NCI-H2081 (cell line): ENCODE data around the gene FCN3.

Experiments
- DNase-seq, 2 experiments: peaks; one replicate each; lab custom pipeline; 2025; lab: John Stamatoyannopoulos, UW

The FCN3 gene

DNA sequence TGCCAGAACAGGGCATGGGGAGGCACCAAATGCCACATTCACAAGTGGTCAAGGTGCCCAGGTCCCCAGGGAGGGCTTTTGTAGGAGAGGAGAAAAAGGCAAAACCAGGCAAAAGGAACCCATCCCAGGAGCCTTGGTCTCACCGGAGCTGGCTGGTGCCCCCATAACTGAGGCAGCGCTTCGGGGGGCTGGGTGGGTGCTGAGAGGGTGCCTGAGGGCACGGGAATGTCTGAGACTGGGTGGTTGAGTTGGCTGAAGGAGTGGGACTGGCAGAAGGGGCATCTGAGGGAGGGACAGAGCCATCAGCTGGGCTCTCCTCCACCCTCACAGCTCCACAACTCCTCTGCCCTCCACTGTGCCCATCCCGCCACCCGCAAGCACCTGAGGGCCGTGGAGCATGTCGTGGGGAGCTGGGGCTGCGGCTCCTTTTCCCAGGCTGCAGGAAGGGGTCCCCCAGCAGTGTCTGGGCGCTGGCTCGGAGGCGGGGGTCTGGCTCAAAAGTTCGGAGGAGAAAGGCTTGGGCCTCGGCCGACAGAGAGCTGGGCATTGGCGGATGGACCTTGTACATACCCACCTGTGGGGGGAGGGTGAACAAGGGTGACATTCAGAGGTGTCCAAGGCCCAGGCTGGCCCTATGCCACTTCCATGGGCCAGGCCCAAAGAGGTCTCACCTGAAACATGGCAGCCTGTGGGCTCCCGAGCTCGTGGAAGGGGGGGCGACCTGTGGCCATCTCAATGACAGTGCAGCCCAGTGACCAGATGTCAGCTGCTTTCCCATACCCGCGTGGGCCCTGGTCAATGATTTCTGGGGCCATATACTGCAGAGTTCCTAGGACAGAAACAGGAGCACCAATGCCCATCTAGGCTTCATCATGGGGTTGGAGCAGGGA lies 16.3 kb downstream of the FCN3 start:
- no peak for DNase-seq

DNA sequence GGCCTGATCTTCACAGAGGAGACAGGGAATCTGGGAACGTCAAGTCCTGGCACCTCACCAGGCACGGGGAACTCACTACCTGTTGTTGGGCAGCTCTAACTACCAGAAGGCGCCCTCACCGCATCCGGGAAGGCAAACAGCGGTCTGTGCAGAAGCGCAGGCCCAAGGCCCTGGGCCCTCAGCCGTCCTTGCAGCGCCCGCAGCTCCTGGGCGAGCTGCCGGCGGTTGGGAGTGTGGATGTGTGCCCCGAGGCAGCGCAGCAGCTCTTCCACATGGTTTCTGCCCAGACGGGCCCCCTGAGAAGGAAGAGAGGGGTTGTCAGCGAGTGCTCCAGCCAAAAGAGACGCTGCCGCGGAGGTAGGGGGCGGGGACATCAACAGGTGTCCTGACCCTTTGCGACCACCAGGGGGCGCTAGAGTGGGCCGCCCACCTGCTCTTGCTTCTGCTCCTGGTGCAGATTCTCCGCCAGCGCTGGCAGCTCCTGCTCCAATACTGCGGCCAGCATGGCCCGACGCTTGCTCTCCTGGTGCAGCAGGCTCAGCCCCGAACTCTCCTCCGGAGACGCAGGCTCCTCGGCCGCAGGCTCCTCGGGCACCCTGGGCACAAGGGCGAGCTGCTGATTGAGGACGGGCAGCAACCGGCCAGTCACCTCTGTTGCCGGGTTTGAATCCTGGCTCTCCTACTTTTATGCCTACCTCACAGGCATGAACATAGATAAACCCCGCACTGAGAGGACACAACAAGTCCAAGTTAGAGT lies 17.2 kb downstream of the FCN3 start:
- DNase-seq = no peak

DNA sequence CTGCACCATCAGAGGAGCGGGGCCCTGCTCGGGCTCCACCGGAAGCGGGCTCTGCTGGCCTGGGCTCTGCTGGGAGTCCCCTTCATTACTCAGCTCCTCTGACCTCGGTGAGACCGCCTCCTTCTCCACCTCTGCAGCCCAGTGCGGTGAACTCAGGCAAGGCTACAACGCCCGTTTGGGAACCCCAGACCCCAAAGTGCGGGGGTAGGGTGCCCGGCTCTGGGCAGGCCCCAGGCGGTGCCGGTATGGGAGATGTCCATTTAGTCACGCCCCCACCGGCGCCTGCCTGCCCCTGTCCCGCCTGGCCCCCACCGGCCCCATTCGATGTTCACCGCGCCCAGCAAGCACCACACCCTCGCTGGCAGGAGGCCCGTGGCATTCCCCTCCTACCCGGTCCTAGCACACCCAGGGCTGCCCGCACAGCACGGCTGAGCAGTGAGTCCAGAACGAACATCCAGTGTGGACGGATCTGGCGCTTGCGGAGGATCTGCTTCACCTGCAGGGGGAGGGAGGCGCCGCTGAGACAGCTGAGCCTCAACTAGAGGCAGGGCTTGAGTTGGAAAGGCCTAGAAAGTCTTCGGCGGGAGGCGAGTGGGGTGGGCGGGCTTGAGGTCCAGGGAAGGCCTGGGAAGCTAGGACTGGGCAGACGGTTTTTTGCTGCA lies 17.9 kb downstream of the FCN3 start:
- no peak for DNase-seq

DNA sequence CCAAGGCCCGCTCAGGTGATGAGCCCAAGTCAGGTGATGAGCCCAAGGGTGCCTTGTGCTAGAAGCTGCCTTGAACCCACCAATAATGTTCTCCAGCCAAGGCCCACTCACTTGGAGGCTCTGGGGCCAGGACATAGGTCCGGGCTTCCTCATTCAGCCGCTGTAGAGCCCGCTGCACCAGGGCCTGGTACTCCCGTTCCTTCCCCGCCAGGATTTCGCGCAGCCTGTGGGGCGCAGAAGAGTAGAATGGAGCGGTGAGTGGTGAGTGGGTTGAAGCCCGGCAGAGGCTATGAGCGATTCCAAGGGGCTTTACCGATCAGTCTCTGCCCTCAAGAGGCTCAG lies 18.4 kb downstream of the FCN3 start:
- DNase-seq = no peak

DNA sequence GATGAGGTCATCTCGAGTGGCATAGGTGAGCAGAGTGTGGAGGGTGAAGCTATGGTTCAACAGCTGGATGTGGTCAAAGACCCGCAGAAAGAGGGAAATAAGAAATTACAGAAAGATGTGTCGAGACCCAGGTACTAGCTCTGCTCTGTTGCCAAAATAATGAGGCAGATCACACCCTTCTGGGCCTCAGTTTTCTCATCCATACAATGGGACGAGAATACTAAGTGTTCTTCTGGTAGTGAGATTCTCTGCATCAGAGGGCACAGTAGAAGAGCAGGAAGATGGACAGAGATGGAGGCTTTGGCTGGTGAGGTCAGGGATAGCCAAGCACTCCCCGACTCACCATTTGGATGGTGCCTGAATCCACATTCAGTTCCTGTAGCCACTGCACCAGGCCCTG lies 18.9 kb downstream of the FCN3 start:
- DNase-seq = no peak

DNA sequence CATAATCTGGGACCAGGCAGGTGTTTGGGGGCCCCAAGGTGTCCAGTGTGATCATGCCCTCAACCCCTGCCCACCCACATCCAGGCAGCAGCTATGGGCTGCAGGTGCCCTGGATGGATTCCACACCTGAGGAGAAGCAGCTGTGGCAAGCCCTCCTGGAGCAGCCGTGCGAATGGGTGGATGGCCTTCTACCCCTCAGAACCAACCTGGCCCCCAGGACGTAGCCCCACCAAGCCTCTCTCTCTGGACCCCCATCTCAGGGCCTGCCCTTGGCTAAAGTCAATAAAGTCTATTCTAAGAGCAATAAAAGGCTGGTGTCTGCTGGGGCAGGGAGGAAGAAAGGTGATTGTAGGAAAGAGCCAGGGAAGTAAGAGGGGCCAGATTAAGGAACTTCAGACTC lies 21.0 kb downstream of the FCN3 start:
- DNase-seq = no peak

DNA sequence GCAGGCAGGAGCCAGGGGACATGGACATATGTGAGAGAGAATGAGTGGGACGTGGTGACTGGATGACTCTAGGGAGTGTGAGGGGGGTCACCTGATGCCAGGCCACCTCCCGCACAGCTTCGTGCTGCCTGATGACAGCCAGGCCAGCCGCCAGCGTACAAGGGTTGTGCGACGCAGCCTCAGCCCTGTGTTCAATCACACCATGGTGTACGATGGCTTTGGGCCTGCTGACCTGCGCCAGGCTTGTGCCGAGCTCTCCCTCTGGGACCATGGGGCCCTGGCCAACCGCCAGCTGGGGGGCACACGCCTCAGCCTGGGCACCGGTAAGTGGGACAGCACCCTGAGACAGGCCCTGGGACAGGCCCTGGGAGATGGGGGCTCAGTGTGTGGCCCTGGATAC lies 21.5 kb downstream of the FCN3 start:
- no peak for DNase-seq

DNA sequence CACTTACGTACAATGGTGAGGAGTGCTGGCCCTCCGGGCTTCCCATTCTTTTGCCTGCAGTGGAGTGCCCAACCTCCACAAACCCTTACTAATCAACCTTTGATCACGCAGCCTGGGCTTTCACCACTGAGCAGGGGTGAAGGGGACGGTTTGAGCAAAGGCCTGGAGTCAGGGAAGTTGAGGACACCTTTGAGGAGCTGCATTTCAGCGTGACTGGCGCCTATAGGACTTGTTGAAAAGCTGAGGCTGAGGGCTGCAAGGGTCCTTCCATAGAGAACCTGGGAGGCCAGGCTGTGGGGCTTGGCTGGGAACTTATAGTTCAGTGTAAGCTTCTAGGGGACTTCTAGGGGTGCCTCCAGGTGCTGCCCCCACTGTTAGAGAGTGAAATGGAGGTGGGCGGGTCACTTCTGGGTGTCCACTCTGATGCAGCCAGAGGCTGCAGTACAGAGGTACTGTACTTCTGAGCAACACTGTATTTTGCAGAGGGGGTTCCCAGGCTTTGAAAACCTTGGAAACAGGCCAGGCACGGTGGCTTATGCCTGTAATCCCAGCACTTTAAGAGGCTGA lies 23.0 kb downstream of the FCN3 start:
- no peak for DNase-seq

DNA sequence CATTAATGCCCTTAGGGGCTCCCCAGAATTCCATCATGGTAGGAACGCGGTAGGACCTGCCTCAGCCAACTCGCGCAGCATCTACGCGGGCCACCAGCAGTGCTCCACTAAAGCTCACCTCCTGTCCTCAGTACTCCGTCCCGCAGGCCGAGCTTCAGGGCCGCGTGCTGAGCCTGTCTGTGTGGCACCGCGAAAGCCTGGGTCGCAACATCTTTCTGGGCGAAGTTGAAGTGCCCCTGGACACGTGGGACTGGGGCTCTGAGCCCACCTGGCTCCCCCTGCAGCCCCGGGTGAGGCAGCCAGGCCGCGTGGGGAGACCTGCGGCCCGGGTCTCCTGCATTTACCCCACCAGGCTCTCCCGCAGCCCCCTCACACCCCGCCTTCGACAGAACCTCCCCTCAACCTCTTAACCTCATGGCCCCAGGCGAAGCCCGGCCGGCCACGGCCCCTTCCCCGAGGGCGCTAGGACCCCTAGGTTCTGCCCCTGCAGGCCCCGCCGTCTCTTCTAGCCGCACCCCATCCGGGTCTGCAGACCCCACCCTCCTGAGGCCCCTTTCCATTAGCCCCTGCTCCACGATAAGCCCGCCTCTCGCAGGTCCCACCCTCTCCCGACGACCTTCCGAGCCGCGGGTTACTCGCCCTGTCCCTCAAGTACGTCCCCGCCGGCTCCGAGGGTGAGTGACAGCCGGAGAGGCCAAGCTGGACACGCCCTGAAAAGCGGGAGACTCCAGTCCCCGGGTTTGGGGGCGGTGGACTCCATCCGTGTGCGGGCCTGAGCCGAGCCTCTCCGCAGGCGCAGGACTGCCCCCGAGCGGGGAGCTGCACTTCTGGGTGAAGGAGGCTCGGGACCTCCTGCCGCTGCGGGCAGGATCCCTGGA lies 23.7 kb downstream of the FCN3 start:
- DNase-seq = no peak

DNA sequence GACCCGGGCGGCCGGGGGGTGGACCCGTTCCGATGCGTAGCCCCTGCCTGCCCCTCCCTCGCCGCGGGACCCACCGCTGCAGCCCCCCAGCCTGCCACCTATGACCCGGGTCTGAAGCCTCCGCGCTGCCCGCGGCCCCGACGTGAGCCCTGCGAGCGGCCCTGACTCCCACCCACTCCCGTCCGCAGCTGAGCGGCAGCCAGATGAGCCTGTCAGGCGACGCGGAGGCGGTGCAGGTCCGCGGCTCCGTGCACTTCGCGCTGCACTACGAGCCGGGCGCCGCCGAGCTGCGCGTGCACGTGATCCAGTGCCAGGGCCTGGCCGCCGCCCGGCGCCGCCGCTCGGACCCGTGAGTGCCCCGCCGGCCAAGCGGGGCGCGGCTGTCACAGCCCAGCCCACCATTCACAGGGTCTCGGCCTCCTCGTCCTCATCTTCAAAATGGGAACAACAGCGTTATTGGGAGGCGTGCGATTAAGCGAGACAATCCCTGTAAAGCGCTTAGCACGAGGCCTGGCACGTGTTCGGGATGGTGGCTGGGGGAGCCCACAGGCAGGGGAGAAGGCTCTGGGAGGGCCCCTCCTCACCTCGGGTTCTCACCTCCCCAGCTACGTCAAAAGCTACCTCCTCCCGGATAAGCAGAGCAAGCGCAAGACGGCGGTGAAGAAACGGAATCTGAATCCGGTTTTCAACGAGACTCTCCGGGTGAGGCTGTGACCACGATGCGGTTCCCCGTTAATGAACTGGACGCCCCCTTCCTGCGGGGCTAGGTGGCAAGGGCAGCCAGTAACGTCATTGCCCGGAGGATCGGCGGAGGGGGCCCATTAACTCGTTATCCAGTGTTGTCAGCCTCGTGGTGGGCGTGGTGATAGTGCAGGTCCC lies 24.6 kb downstream of the FCN3 start:
- DNase-seq = peak; percentile 55 to 74

DNA sequence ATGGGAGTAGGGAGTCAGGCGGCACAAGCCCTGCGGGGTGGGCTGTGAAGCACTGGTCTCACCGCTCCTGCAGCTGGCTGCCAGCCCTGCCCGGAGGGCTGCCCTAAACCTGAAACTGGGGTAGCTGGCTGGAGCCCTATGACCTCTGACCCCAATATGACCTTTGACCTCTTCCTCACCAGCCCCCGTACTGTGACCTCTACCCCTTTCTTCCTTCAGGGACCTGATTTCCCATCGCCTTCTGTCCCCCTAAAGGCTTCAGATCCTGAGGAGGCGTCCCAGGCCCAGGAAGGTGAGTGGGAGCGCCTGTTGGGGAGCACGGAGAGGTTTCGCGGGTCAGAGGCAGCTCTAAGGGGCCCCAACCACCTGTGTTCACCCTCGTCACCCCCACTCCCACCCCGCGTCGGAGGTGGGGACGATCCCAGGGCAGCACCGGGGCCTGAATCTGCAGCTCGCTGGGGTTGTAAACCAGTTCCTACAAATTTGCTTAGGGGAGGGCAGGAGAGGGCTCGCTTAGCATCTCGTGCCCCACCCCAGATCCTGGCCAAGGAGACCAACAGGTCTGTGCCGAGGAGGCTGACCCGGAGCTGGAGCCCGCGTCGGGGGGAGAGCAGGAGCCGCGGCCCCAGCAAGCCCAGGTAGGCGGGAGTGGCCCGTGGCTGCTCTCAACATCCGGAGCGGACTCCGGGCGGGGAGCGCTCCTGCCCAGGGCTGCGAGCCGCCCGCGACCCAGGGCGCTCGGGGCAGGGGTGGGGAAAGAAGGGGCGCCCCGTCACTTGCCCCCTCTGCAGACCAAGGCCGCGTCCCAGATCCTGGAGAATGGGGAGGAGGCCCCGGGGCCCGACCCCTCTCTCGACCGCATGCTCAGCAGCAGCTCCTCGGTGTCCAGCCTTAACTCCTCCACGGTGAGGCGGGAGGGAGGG lies 25.5 kb downstream of the FCN3 start:
- DNase-seq = peak; percentile 51 to 67

DNA sequence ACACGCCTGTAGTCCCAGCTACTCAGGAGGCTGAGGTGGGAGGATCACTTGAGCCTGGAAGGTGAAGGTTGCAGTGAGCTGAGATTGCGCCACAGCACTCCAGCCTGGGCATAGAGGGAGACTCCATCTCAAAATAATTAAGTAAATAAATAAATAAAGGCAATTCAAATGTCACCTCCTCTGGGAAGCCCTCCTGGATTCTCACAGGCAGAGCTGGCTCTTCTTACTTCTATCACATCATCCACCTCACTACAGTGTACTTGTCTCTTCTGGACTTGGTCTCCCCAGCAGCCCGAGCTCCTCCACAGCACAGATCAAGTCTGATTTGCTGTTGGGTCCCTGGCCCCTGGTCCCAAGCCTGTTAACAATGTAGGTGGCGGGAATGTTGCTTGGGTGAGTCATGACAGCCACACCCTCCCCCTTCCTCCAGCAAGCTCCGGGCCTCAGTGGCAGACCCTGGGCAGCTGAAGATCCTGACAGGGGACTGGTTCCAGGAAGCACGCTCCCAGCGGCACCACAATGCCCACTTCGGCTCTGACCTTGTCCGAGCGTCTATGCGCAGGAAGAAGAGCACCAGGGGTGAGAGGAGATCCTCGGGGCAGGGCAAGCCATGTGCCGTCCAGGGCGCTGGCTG lies 27.5 kb downstream of the FCN3 start:
- no peak for DNase-seq

DNA sequence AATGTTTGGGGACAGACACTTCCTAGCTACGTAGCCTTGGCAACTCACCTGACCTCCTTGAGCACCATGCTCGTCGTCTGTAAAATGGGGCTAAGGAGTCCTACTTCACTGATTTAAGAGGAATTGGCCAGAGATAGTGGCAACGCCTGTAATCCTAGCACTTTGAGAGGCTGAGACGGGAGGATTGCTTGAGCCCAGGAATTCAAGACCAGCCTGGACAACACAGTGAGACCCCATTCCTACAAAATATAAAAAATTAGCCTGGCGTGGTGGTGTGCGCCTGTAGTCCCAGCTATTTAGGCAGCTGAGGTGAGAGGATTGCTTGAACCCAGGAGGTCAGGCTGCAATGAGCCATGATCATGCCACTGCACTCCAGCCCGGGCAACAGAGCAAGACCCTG lies 28.3 kb downstream of the FCN3 start:
- DNase-seq = no peak

DNA sequence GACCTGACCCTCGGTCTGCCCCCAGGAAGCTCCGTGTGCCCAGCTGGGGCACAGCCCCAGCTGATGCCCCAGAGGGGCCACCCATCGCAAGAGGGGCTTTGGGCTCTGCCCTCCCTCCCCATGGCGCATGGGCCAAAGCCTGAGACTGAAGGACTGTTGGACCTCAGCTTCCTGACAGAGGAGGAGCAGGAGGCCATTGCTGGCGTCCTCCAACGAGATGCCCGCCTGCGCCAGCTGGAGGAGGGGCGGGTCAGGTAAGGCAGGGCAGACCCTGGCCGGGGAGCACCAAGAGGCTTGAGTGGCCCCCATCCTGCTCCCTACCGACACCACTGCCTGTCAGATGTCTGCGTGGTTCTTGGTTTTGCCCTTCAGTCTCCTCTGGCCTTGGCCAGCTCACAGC lies 29.4 kb downstream of the FCN3 start:
- no peak for DNase-seq

DNA sequence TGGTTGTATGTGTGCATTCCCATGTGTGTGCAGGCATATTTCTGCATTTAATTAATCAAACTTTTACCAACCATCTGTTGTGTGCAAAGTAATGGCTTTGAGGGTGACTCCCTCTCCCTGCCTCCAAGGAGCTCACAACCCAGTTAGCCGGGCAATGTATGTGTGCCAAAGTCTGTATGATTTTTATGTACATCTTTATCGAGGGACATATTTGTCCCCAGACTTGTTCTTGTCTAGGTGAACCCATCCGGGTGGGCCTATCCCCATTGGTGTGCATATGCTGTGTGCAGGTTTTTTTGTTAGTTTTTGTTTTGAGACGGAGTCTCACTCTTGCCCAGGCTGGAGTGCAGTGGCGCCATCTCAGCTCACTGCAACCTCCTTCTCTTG lies 31.0 kb downstream of the FCN3 start:
- DNase-seq = no peak

DNA sequence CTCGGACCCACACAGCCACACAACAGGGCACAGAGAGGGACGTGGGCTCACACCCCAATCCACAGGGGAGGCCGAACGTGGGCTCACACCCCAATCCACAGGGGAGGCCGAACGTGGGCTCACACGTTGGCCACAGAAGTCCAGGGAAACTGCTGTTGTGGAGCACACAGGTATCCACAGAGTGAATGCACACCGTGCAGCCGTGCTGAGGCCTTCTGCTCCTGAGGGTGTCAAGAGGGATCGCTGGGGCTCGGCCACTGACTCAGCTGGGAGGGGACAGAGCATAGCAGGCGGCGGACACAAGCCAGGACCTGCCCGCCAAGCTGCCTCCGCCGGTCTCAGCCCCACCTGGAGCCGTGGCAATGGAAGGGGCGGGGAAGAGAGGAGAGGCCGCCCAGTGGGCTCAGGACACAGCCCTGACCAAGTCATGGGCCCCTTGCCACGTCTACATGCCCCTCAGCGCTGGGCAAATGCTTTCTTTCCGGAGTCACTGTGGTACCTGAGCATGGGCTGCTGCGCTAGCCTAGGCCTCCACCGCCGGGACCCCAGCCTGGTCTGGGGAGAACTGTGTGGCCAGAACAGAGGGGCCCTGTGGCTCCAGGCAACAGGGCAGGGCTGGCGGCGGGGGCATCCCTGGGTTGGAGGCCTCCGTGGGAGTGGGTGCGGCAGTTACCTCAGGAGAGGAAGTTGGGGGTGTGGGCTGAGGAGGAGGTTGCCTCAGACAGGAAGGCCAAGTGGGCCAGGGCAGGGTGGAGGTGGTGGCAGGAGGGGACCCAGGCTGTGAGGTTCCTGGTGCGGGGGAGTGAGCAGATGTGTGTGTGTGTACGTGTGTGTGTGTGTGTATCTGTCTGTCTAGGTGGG lies 31.6 kb downstream of the FCN3 start:
- DNase-seq = peak in 1 of 2 experiments; percentile 55

DNA sequence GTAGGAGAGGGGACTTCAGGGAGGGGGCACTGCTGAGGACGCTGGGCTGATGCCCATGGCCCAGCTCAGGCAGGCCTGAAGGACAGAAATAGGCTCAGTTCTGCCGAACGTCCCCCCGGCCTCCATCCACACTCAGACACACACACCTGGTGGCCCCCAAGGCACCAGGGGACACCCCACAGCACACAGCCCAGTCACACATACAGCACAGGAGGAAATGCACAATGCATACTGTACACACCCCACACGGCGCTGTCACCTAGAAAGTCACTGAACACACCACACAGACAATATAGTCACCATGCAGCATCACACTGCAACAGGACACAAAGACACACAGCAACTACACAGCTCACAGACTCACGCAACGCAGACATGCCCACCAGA lies 32.2 kb downstream of the FCN3 start:
- DNase-seq = no peak
